CD8-positive, alpha-beta memory T cell (primary cell): ENCODE measurements around the gene ZNF701. TPM values are rescaled to one million over a fixed set of nuclear protein-coding genes. Genes with fewer than 3 reads are reported as not detected.

Experiments
- CTCF ChIA-PET: fragments of 350-600 bp; sonication (Branson Sonifier 250); formaldehyde crosslinking; loops from one replicate; lab custom pipeline; 2021; ENCODE audit warnings: antibody characterized with exemption; lab: Charles Lee
- POLR2A ChIA-PET: fragments of 350-600 bp; sonication (Branson Sonifier 250); formaldehyde crosslinking; loops from one replicate; lab custom pipeline; 2021; ENCODE audit warnings: antibody characterized with exemption; lab: Charles Lee
- DNase-seq, 5 donors: peaks; one replicate each; pipeline versions ENCODE4 v3.0.0 to v3.0.0-alpha.2; 2020 to 2022; ENCODE audit warnings: mixed read lengths in 1 of 5
- H3K27ac ChIP-seq: one replicate; pipeline ENCODE4 v1.7.0; 2013; ENCODE audit warnings: low read depth, mild to moderate bottlenecking, low read length, moderate library complexity
- H3K27me3 ChIP-seq: 2 replicates; pipeline ENCODE4 v1.7.0; 2013; ENCODE audit warnings: low read length, mild to moderate bottlenecking; ENCODE audit not compliant: insufficient read depth, poor library complexity, severe bottlenecking
- H3K36me3 ChIP-seq: 2 replicates; pipeline ENCODE4 v1.7.0; 2013; ENCODE audit warnings: mild to moderate bottlenecking, low read length, moderate library complexity; ENCODE audit not compliant: insufficient read depth
- H3K4me1 ChIP-seq: 2 replicates; pipeline ENCODE4 v1.7.0; 2013; ENCODE audit warnings: mild to moderate bottlenecking, low read length, moderate library complexity; ENCODE audit not compliant: insufficient read depth
- H3K4me3 ChIP-seq: 2 replicates; pipeline ENCODE4 v1.7.0; 2013; ENCODE audit warnings: mild to moderate bottlenecking, low read length
- H3K9me3 ChIP-seq: 2 replicates; pipeline ENCODE4 v1.7.0; 2013; ENCODE audit warnings: mild to moderate bottlenecking, low read length
- H3K27ac Mint-ChIP-seq, 8 donors: one replicate each; pipeline ENCODE4 v1.8.0; 2020 to 2021; ENCODE audit warnings: mixed read lengths in 8 of 8, mild to moderate bottlenecking in 6 of 8, inconsistent platforms in 3 of 8, moderate library complexity in 3 of 8
- H3K27me3 Mint-ChIP-seq, 2 donors: one replicate each; pipeline ENCODE4 v1.8.0; 2020 to 2021; ENCODE audit warnings: mixed read lengths in 2 of 2, mild to moderate bottlenecking in 1 of 2, moderate library complexity in 1 of 2
- H3K36me3 Mint-ChIP-seq, 3 donors: one replicate each; pipeline ENCODE4 v1.8.0; 2020 to 2021; ENCODE audit warnings: mixed read lengths in 3 of 3, inconsistent platforms in 1 of 3, mild to moderate bottlenecking in 1 of 3
- H3K4me1 Mint-ChIP-seq, 3 donors: one replicate each; pipeline ENCODE4 v1.8.0; 2020 to 2021; ENCODE audit warnings: mixed read lengths in 3 of 3, inconsistent platforms in 1 of 3, mild to moderate bottlenecking in 1 of 3
- H3K4me3 Mint-ChIP-seq, 7 donors: one replicate each; pipeline ENCODE4 v1.8.0; 2020 to 2021; ENCODE audit warnings: mixed read lengths in 7 of 7, mild to moderate bottlenecking in 6 of 7, moderate library complexity in 4 of 7, inconsistent platforms in 2 of 7
- H3K9me3 Mint-ChIP-seq, 5 donors: one replicate each; pipeline ENCODE4 v1.8.0; 2020 to 2022; ENCODE audit warnings: mixed read lengths in 5 of 5, mild to moderate bottlenecking in 3 of 5, moderate library complexity in 2 of 5, inconsistent platforms in 1 of 5
- polyA plus RNA-seq: library from polyadenylated mRNA; unstranded; fragments of 300-500 nt; fragmentation: Illumina TruSeq; gene quantifications from one replicate; pipeline ENCODE4 v1.2.3, GENCODE V29; 2021
- total RNA-seq, 2 experiments: library from RNA; stranded (reverse); gene quantifications; one replicate each; pipeline ENCODE4 v1.2.3, GENCODE V29; 2021

The ZNF701 gene
- total RNA-seq (10 to 100 TPM; 16.8 to 18.3 TPM), polyA plus RNA-seq (17.7 TPM)

GRCh38 chr19:52570000-52570861 is at the start of gene ZNF701:
Gene ZNF701 (plus strand): TSS chr19:52570287. CDS start chr19:52574148, 3,861 bp downstream.
- Mint-ChIP-seq H3K27me3 (peaks cover 0 to 2% of the 10 kb centered on the region in 2 donors), H3K36me3 (peaks cover 38 to 46% (median 41%) of the 10 kb centered on the region in 3 donors), H3K4me3 (peak within 1 kb of the TSS; percentile 90 to 98 (median 94)), H3K4me1 (peaks cover 35 to 50% (median 43%) of the 10 kb centered on the region in 3 donors), H3K9me3 (peaks cover 0 to 41% (median 19%) of the 10 kb centered on the region in 5 donors), H3K27ac (peak within 1 kb of the TSS; percentile 69 to 98 (median 95))
- Histone ChIP-seq H3K27ac (peak within 1 kb of the TSS; percentile 84), H3K36me3 (peaks cover 12% of the 10 kb centered on the region), H3K4me3 (peak within 1 kb of the TSS; percentile 98), H3K9me3 (peaks cover 12% of the 10 kb centered on the region), H3K27me3 (no peaks in the 10 kb centered on the region), H3K4me1 (peaks cover 9% of the 10 kb centered on the region)
- CTCF ChIA-PET: no interaction called here
- POLR2A ChIA-PET: no interaction called here
- peak; percentile 93 to 96 (median 94) for DNase-seq

- ChIA-PET CTCF (no interaction called here), POLR2A (no interaction called here)
- Histone ChIP-seq H3K9me3 (no peaks in the 10 kb centered on the region), H3K27ac (no peak overlapping the region), H3K36me3 (no peaks in the 10 kb centered on the region), H3K27me3 (no peaks in the 10 kb centered on the region), H3K4me3 (no peak overlapping the region), H3K4me1 (no peaks in the 10 kb centered on the region)
- H3K27ac Mint-ChIP-seq: no peak overlapping the region
- peaks cover under 1 to 21% (median 1%) of the 10 kb centered on the region in 3 donors for H3K36me3 Mint-ChIP-seq
- peaks cover 10 to 53% (median 15%) of the 10 kb centered on the region in 5 donors for H3K9me3 Mint-ChIP-seq
- no peak overlapping the region for H3K4me3 Mint-ChIP-seq
- peaks cover 4 to 18% of the 10 kb centered on the region in 2 donors for H3K27me3 Mint-ChIP-seq
- peaks cover 5 to 7% (median 6%) of the 10 kb centered on the region in 3 donors for H3K4me1 Mint-ChIP-seq
- DNase-seq: no peak
These were observed 47.5 kb upstream of the ZNF701 start for GRCh38 chr19:52522551-52522950.

- Mint-ChIP-seq H3K36me3 (peaks cover 4 to 20% (median 6%) of the 10 kb centered on the region in 3 donors), H3K27me3 (peaks cover 4 to 14% of the 10 kb centered on the region in 2 donors), H3K9me3 (peaks cover 9 to 38% (median 11%) of the 10 kb centered on the region in 5 donors), H3K4me1 (peaks cover 14 to 22% (median 18%) of the 10 kb centered on the region in 3 donors), H3K4me3 (no peak overlapping the region), H3K27ac (no peak overlapping the region)
- H3K9me3 ChIP-seq: no peaks in the 10 kb centered on the region
- no peak overlapping the region for H3K4me3 ChIP-seq
- no peak overlapping the region for H3K27ac ChIP-seq
- H3K4me1 ChIP-seq: peaks cover 11% of the 10 kb centered on the region
- DNase-seq: no peak
- no peaks in the 10 kb centered on the region for H3K27me3 ChIP-seq
- CTCF ChIA-PET: no interaction called here
- no peaks in the 10 kb centered on the region for H3K36me3 ChIP-seq
- POLR2A ChIA-PET: no interaction called here
These were observed 46.0 kb upstream of the ZNF701 start for GRCh38 chr19:52524086-52524485.

- peaks cover 0 to 13% (median under 1%) of the 10 kb centered on the region in 5 donors for H3K9me3 Mint-ChIP-seq
- H3K27me3 Mint-ChIP-seq: no peaks in the 10 kb centered on the region
- H3K36me3 ChIP-seq: no peaks in the 10 kb centered on the region
- H3K36me3 Mint-ChIP-seq: peaks cover 3 to 11% (median 6%) of the 10 kb centered on the region in 3 donors
- peak within 1 kb of the TSS; percentile 91 for H3K4me3 ChIP-seq
- peak within 1 kb of the TSS; percentile 89 to 100 (median 99) for H3K4me3 Mint-ChIP-seq
- POLR2A ChIA-PET: interaction anchor here (0.5 to 1.2 kb wide), 6 partner anchors 8 to 1801 kb away, joined by 3 to 6 read pairs (median 4); no protein-coding TSS in a partner anchor
- peaks cover 26 to 46% (median 30%) of the 10 kb centered on the region in 3 donors for H3K4me1 Mint-ChIP-seq
- H3K27ac ChIP-seq: peak within 1 kb of the TSS; percentile 97
- peaks cover 11% of the 10 kb centered on the region for H3K4me1 ChIP-seq
- no peaks in the 10 kb centered on the region for H3K27me3 ChIP-seq
- DNase-seq: peak; percentile 87 to 99 (median 96)
- CTCF ChIA-PET: no interaction called here
- no peaks in the 10 kb centered on the region for H3K9me3 ChIP-seq
- H3K27ac Mint-ChIP-seq: peak within 1 kb of the TSS; percentile 83 to 100 (median 99)
These were observed 42.7 kb upstream of the ZNF701 start, which contains the start of gene ZNF808 for GRCh38 chr19:52527134-52527955. Gene ZNF808 (plus strand): TSS chr19:52527668. CDS start chr19:52543285, 15,617 bp downstream.

- H3K4me1 Mint-ChIP-seq: peaks cover 28 to 50% (median 31%) of the 10 kb centered on the region in 3 donors
These were observed 42.1 kb upstream of the ZNF701 start for GRCh38 chr19:52527956-52528351.

GRCh38 chr19:52532480-52532879 is 37.6 kb upstream of the ZNF701 start:
- no peak for DNase-seq
- ChIA-PET POLR2A (interaction anchor here (0.6 kb wide), 1 partner anchor 626 kb away, joined by 3 read pairs; the partner anchor contains the start of gene ZNF347), CTCF (no interaction called here)
- H3K4me3 Mint-ChIP-seq: peak overlapping the region in 1 of 7 donors; percentile 81
- Histone ChIP-seq H3K4me1 (peaks cover 17% of the 10 kb centered on the region), H3K36me3 (no peaks in the 10 kb centered on the region), H3K4me3 (no peak overlapping the region), H3K27me3 (no peaks in the 10 kb centered on the region), H3K27ac (no peak overlapping the region), H3K9me3 (no peaks in the 10 kb centered on the region)
- no peaks in the 10 kb centered on the region for H3K27me3 Mint-ChIP-seq
- H3K9me3 Mint-ChIP-seq: no peaks in the 10 kb centered on the region
- peaks cover 8 to 32% (median 8%) of the 10 kb centered on the region in 3 donors for H3K36me3 Mint-ChIP-seq
- no peak overlapping the region for H3K27ac Mint-ChIP-seq
- H3K4me1 Mint-ChIP-seq: peaks cover 45 to 76% (median 56%) of the 10 kb centered on the region in 3 donors

More at GRCh38 chr19:52527956-52528351, 42.1 kb upstream of the ZNF701 start:
- no peak for DNase-seq
- POLR2A ChIA-PET: interaction anchor here (1.2 kb wide), 1 partner anchor 184 kb away, joined by 3 read pairs; no protein-coding TSS in a partner anchor
- peaks cover 11% of the 10 kb centered on the region for H3K4me1 ChIP-seq
- no peaks in the 10 kb centered on the region for H3K27me3 ChIP-seq
- peaks cover 0 to 9% (median 0%) of the 10 kb centered on the region in 5 donors for H3K9me3 Mint-ChIP-seq
- peaks cover 5 to 16% (median 6%) of the 10 kb centered on the region in 3 donors for H3K36me3 Mint-ChIP-seq
- H3K36me3 ChIP-seq: no peaks in the 10 kb centered on the region
- CTCF ChIA-PET: no interaction called here
- peak overlapping the region; percentile 91 for H3K4me3 ChIP-seq
- H3K9me3 ChIP-seq: no peaks in the 10 kb centered on the region
- H3K27me3 Mint-ChIP-seq: no peaks in the 10 kb centered on the region
- peak overlapping the region; percentile 89 to 100 (median 99) for H3K4me3 Mint-ChIP-seq
- peak overlapping the region; percentile 97 for H3K27ac ChIP-seq
- H3K27ac Mint-ChIP-seq: peak overlapping the region; percentile 83 to 100 (median 99)

- CTCF ChIA-PET: interaction anchor here (0.8 kb wide), 1 partner anchor 9 kb away, joined by 3 read pairs; no protein-coding TSS in a partner anchor
These were observed 36.2 kb upstream of the ZNF701 start for GRCh38 chr19:52533901-52534300.

More at GRCh38 chr19:52533901-52534300, 36.2 kb upstream of the ZNF701 start:
- peaks cover 8% of the 10 kb centered on the region for H3K4me1 ChIP-seq
- Mint-ChIP-seq H3K9me3 (no peaks in the 10 kb centered on the region), H3K4me1 (peaks cover 44 to 73% (median 55%) of the 10 kb centered on the region in 3 donors), H3K4me3 (peak overlapping the region in 3 of 7 donors; percentile 61 to 82 (median 79)), H3K27ac (peak overlapping the region in 2 of 8 donors; percentile 24 to 79), H3K36me3 (peaks cover 5 to 31% (median 13%) of the 10 kb centered on the region in 3 donors), H3K27me3 (no peaks in the 10 kb centered on the region)
- no peaks in the 10 kb centered on the region for H3K9me3 ChIP-seq
- no peaks in the 10 kb centered on the region for H3K27me3 ChIP-seq
- H3K36me3 ChIP-seq: no peaks in the 10 kb centered on the region
- no peak for DNase-seq
- no peak overlapping the region for H3K27ac ChIP-seq
- POLR2A ChIA-PET: no interaction called here
- H3K4me3 ChIP-seq: no peak overlapping the region
